Measurements from ENCODE around the gene PTH2R. TPM values are rescaled to one million over a fixed set of nuclear protein-coding genes. Genes with fewer than 3 reads are reported as not detected.
"Not testable (repeated sequence)": the region's sequence is repeated elsewhere in the genome, so short reads cannot be mapped to it uniquely, and the experiment has no call there.

PTH2R gene
- total RNA-seq, 1 donor from 2014 or later, result under 0.01 TPM

DNA sequence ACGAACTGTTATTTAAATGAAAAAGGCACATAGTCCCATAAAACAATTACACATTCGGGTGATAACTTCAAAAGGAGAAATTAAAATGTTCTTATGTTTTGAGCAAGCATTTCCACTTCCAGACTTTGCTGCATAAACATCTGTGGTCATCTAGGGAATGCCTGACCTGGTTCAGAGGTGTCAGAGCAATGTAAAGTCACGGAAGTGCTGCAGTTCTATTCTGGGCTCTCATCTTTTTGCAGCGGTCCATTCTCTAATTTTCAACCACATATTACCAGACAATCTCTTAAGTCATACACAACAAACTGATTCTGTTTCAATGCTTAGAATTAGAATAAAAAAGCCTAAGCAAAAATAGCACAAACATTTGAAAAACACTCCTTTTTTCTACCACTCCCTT, 22.0 kb upstream of the PTH2R start:
- DNase-seq (ENCODE audit: low read depth) (no peak), FAIRE-seq (no peak)
- Histone ChIP-seq H3K27me3 (ENCODE audit: control insufficient read depth, insufficient read depth, low read length) (no peaks in the 10 kb centered on the region), H3K36me3 (ENCODE audit: control insufficient read depth, insufficient read depth, low read length) (no peaks in the 10 kb centered on the region), H3K4me3 (ENCODE audit: low read depth, low read length) (no peak overlapping the region)
- TF ChIP-seq, protein P1, sequence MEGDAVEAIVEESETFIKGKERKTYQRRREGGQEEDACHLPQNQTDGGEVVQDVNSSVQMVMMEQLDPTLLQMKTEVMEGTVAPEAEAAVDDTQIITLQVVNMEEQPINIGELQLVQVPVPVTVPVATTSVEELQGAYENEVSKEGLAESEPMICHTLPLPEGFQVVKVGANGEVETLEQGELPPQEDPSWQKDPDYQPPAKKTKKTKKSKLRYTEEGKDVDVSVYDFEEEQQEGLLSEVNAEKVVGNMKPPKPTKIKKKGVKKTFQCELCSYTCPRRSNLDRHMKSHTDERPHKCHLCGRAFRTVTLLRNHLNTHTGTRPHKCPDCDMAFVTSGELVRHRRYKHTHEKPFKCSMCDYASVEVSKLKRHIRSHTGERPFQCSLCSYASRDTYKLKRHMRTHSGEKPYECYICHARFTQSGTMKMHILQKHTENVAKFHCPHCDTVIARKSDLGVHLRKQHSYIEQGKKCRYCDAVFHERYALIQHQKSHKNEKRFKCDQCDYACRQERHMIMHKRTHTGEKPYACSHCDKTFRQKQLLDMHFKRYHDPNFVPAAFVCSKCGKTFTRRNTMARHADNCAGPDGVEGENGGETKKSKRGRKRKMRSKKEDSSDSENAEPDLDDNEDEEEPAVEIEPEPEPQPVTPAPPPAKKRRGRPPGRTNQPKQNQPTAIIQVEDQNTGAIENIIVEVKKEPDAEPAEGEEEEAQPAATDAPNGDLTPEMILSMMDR (IDR thresholded peaks at IDR 0.05; ENCODE audit: insufficient read depth, low read length, severe bottlenecking), result no peak

DNA sequence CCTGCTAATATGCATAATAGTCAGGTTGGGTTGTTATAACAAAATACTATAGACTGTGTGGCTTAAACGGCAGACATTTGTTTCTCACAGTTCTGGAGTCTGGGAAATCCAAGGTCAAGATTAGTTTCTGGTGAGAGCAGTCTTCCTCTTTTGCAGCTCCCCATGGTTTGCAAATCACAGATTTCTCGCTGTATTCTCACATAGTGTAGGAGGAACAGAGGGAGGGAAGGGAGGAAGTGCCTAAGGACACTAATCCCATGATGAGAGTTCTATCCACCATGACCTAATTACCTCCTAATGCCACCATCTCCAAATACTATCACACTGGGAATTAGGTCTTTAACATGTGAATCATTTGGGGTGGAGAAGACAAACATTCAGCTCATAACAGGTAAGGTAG, 20.1 kb upstream of the PTH2R start:
- no peak for DNase-seq (ENCODE audit: low read depth)
- Histone ChIP-seq H3K27me3 (ENCODE audit: control insufficient read depth, insufficient read depth, low read length) (no peaks in the 10 kb centered on the region), H3K36me3 (ENCODE audit: control insufficient read depth, insufficient read depth, low read length) (no peaks in the 10 kb centered on the region), H3K4me3 (ENCODE audit: low read depth, low read length) (no peak overlapping the region)
- TF ChIP-seq, protein P1 (IDR thresholded peaks at IDR 0.05; ENCODE audit: insufficient read depth, low read length, severe bottlenecking), result no peak
- FAIRE-seq, result peak; percentile 7

- H3K36me3 ChIP-seq (ENCODE audit: control insufficient read depth, insufficient read depth, low read length), result no peaks in the 10 kb centered on the region
- H3K4me3 ChIP-seq (ENCODE audit: low read depth, low read length), result no peak overlapping the region
- TF ChIP-seq, protein P1 (IDR thresholded peaks at IDR 0.05; ENCODE audit: insufficient read depth, low read length, severe bottlenecking), result no peak
- FAIRE-seq (no peak), DNase-seq (ENCODE audit: low read depth) (no peak)
- no peaks in the 10 kb centered on the region for H3K27me3 ChIP-seq (ENCODE audit: control insufficient read depth, insufficient read depth, low read length)
These were observed 16.7 kb upstream of the PTH2R start for GRCh38 chr2:208389940-208390339.

DNA sequence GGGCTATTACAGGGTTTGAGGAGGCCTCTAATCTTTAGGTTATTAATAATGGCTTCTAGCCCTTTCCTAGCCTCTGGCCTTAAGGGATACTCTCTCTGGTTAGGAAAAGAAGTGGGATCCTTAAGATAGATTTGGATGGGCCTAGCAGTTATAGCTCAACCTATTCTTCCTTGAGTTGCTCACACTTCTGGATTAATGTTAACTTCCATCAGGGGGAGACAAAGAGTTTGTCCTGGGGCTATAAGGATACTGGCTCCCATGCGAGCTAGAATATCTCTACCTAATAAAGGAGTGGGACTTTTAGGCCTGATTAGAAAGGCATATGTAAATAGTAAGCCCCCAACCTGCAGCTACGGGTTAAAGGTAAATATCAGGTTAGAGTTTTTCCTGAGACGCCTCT, 14.3 kb upstream of the PTH2R start:
- no peak for FAIRE-seq
- DNase-seq (ENCODE audit: low read depth), result peak; percentile 10
- TF ChIP-seq, protein P1 (IDR thresholded peaks at IDR 0.05; ENCODE audit: insufficient read depth, low read length, severe bottlenecking), result peak; percentile 10
- Histone ChIP-seq H3K27me3 (ENCODE audit: control insufficient read depth, insufficient read depth, low read length) (no peaks in the 10 kb centered on the region), H3K4me3 (ENCODE audit: low read depth, low read length) (no peak overlapping the region), H3K36me3 (ENCODE audit: control insufficient read depth, insufficient read depth, low read length) (no peaks in the 10 kb centered on the region)

DNA sequence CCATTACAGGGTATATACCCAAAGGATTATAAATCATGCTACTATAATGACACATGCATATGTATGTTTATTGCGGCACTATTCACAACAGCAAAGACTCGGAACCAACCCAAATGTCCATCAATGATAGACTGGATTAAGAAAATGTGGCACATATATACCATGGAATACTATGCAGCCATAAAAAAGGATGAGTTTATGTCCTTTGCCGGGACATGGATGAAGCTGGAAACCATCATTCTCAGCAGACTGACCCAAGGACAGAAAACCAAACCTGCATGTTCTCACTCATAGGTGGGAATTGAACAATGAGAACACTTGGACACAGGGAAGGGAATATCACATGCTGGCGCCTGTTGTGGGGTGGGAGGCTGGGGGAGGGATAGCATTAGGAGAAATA, 9.8 kb upstream of the PTH2R start:
- FAIRE-seq; H3K4me3 ChIP-seq (ENCODE audit: low read depth, low read length); DNase-seq (ENCODE audit: low read depth); H3K27me3 ChIP-seq (ENCODE audit: control insufficient read depth, insufficient read depth, low read length); H3K36me3 ChIP-seq (ENCODE audit: control insufficient read depth, insufficient read depth, low read length): not testable (repeated sequence)

GRCh38 chr2:208399201-208399600, 7.4 kb upstream of the PTH2R start:
- no peaks in the 10 kb centered on the region for H3K27me3 ChIP-seq (ENCODE audit: control insufficient read depth, insufficient read depth, low read length)
- no peak overlapping the region for H3K4me3 ChIP-seq (ENCODE audit: low read depth, low read length)
- FAIRE-seq, result no peak
- no peak for DNase-seq (ENCODE audit: low read depth)
- H3K36me3 ChIP-seq (ENCODE audit: control insufficient read depth, insufficient read depth, low read length), result no peaks in the 10 kb centered on the region
- TF ChIP-seq, protein P1 (IDR thresholded peaks at IDR 0.05; ENCODE audit: insufficient read depth, low read length, severe bottlenecking), result no peak

All from bronchial epithelial cell (primary cell).